GM23338 (cell line): ENCODE results near the gene KCTD7. TPM values are rescaled to one million over a fixed set of nuclear protein-coding genes. Genes with fewer than 3 reads are reported as not detected.

Experiments used
- EZH2 ChIP-seq: fragments of 200-600 bp; sonication (generic); IDR thresholded peaks from one replicate; pipeline ENCODE4 v1.8.0; 2017; ENCODE audit warnings: antibody characterized with exemption, mild to moderate bottlenecking, low read depth; ENCODE audit not compliant: unreplicated experiment
- polyA plus RNA-seq: library from polyadenylated mRNA; unstranded; fragments of >200 nt; fragmentation: Nextera tagmentation; extraction: Ambion mirVana; gene quantifications from 2 replicates; pipeline ENCODE4 v1.2.1, GENCODE V29; 2016
- total RNA-seq: library from RNA; depleted of rRNA; stranded (reverse); fragments of >200 nt; shearing (Covaris generic); gene quantifications from 2 replicates; pipeline ENCODE4 v1.2.3, GENCODE V29; 2014
- TF ChIP-seq, protein P1 (sequence below): fragments of 250-450 bp; sonication (Bioruptor Pico); IDR thresholded peaks from 2 replicates; pipeline ENCODE4 v1.5.0; 2020; ENCODE audit warnings: mild to moderate bottlenecking, moderate library complexity
- TF ChIP-seq, protein P2 (sequence below), 2 experiments: fragments of 200-600 bp in 1 of 2; sonication (generic) in 1 of 2; conservative IDR thresholded peaks; 2 replicates each; pipeline versions ENCODE4 v1.5.1 to v1.6.1; 2016 to 2017; ENCODE audit warnings: antibody characterized with exemption in 2 of 2, low read depth in 2 of 2, mild to moderate bottlenecking in 2 of 2, moderate library complexity in 1 of 2
- TF ChIP-seq, protein P3 (sequence below): IDR thresholded peaks from one replicate; pipeline ENCODE4 v1.6.1; 2018; ENCODE audit warnings: antibody characterized with exemption; ENCODE audit not compliant: unreplicated experiment

The KCTD7 gene
- total and polyA plus RNA-seq, 2 experiments from 2014 or later: 3.7 to 21.0 TPM

DNA sequence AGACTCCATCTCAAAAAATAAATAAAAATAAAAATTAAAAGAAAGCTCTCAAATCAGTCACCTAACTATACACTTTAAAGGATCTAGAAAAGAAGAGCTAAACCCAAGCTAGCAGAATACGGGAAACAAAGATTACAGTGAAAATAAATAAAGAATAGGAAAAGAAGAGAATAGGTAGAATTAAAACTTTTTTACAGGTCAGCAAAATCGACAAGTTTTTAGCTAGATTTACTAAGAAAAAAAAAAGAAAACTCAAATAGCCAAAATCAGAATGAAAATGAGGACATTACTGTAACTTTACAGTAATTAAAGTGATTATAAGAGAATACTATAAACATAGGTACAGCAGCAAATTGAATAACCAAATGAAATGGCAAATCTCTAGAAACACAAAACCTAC is 60.4 kb downstream of the KCTD7 start (continued):
- TF ChIP-seq, protein P1, sequence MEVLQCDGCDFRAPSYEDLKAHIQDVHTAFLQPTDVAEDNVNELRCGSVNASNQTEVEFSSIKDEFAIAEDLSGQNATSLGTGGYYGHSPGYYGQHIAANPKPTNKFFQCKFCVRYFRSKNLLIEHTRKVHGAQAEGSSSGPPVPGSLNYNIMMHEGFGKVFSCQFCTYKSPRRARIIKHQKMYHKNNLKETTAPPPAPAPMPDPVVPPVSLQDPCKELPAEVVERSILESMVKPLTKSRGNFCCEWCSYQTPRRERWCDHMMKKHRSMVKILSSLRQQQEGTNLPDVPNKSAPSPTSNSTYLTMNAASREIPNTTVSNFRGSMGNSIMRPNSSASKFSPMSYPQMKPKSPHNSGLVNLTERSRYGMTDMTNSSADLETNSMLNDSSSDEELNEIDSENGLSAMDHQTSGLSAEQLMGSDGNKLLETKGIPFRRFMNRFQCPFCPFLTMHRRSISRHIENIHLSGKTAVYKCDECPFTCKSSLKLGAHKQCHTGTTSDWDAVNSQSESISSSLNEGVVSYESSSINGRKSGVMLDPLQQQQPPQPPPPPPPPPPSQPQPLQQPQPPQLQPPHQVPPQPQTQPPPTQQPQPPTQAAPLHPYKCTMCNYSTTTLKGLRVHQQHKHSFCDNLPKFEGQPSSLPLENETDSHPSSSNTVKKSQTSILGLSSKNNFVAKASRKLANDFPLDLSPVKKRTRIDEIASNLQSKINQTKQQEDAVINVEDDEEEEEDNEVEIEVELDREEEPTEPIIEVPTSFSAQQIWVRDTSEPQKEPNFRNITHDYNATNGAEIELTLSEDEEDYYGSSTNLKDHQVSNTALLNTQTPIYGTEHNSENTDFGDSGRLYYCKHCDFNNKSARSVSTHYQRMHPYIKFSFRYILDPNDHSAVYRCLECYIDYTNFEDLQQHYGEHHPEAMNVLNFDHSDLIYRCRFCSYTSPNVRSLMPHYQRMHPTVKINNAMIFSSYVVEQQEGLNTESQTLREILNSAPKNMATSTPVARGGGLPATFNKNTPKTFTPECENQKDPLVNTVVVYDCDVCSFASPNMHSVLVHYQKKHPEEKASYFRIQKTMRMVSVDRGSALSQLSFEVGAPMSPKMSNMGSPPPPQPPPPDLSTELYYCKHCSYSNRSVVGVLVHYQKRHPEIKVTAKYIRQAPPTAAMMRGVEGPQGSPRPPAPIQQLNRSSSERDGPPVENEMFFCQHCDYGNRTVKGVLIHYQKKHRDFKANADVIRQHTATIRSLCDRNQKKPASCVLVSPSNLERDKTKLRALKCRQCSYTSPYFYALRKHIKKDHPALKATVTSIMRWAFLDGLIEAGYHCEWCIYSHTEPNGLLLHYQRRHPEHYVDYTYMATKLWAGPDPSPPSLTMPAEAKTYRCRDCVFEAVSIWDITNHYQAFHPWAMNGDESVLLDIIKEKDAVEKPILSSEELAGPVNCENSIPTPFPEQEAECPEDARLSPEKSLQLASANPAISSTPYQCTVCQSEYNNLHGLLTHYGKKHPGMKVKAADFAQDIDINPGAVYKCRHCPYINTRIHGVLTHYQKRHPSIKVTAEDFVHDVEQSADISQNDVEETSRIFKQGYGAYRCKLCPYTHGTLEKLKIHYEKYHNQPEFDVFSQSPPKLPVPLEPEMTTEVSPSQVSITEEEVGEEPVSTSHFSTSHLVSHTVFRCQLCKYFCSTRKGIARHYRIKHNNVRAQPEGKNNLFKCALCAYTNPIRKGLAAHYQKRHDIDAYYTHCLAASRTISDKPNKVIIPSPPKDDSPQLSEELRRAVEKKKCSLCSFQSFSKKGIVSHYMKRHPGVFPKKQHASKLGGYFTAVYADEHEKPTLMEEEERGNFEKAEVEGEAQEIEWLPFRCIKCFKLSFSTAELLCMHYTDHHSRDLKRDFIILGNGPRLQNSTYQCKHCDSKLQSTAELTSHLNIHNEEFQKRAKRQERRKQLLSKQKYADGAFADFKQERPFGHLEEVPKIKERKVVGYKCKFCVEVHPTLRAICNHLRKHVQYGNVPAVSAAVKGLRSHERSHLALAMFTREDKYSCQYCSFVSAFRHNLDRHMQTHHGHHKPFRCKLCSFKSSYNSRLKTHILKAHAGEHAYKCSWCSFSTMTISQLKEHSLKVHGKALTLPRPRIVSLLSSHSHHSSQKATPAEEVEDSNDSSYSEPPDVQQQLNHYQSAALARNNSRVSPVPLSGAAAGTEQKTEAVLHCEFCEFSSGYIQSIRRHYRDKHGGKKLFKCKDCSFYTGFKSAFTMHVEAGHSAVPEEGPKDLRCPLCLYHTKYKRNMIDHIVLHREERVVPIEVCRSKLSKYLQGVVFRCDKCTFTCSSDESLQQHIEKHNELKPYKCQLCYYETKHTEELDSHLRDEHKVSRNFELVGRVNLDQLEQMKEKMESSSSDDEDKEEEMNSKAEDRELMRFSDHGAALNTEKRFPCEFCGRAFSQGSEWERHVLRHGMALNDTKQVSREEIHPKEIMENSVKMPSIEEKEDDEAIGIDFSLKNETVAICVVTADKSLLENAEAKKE (CRISPR knock-in tag): no peak
- TF ChIP-seq, protein P2, sequence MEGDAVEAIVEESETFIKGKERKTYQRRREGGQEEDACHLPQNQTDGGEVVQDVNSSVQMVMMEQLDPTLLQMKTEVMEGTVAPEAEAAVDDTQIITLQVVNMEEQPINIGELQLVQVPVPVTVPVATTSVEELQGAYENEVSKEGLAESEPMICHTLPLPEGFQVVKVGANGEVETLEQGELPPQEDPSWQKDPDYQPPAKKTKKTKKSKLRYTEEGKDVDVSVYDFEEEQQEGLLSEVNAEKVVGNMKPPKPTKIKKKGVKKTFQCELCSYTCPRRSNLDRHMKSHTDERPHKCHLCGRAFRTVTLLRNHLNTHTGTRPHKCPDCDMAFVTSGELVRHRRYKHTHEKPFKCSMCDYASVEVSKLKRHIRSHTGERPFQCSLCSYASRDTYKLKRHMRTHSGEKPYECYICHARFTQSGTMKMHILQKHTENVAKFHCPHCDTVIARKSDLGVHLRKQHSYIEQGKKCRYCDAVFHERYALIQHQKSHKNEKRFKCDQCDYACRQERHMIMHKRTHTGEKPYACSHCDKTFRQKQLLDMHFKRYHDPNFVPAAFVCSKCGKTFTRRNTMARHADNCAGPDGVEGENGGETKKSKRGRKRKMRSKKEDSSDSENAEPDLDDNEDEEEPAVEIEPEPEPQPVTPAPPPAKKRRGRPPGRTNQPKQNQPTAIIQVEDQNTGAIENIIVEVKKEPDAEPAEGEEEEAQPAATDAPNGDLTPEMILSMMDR (conservative IDR thresholded peaks at IDR 0.05; ENCODE audit: low read depth in 2 of 2): no peak
- TF ChIP-seq EZH2: no peak
- TF ChIP-seq, protein P3, sequence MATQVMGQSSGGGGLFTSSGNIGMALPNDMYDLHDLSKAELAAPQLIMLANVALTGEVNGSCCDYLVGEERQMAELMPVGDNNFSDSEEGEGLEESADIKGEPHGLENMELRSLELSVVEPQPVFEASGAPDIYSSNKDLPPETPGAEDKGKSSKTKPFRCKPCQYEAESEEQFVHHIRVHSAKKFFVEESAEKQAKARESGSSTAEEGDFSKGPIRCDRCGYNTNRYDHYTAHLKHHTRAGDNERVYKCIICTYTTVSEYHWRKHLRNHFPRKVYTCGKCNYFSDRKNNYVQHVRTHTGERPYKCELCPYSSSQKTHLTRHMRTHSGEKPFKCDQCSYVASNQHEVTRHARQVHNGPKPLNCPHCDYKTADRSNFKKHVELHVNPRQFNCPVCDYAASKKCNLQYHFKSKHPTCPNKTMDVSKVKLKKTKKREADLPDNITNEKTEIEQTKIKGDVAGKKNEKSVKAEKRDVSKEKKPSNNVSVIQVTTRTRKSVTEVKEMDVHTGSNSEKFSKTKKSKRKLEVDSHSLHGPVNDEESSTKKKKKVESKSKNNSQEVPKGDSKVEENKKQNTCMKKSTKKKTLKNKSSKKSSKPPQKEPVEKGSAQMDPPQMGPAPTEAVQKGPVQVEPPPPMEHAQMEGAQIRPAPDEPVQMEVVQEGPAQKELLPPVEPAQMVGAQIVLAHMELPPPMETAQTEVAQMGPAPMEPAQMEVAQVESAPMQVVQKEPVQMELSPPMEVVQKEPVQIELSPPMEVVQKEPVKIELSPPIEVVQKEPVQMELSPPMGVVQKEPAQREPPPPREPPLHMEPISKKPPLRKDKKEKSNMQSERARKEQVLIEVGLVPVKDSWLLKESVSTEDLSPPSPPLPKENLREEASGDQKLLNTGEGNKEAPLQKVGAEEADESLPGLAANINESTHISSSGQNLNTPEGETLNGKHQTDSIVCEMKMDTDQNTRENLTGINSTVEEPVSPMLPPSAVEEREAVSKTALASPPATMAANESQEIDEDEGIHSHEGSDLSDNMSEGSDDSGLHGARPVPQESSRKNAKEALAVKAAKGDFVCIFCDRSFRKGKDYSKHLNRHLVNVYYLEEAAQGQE: no peak
